DND-41 (cell line): ENCODE results near the gene PLXNA4.

ENCODE experiments used
- EZH2 ChIP-seq: IDR thresholded peaks from 3 replicates; pipeline ENCODE4 v1.6.1; 2012; ENCODE audit warnings: borderline replicate concordance, low read depth, mild to moderate bottlenecking, moderate library complexity, low read length, inconsistent platforms; ENCODE audit not compliant: severe bottlenecking
- TF ChIP-seq, protein P1 (sequence below): IDR thresholded peaks from 2 replicates; pipeline ENCODE4 v1.5.1; 2012; ENCODE audit warnings: borderline replicate concordance, low read length, moderate library complexity, mild to moderate bottlenecking; ENCODE audit not compliant: poor library complexity, severe bottlenecking; ENCODE audit errors: extremely low read depth

DNA sequence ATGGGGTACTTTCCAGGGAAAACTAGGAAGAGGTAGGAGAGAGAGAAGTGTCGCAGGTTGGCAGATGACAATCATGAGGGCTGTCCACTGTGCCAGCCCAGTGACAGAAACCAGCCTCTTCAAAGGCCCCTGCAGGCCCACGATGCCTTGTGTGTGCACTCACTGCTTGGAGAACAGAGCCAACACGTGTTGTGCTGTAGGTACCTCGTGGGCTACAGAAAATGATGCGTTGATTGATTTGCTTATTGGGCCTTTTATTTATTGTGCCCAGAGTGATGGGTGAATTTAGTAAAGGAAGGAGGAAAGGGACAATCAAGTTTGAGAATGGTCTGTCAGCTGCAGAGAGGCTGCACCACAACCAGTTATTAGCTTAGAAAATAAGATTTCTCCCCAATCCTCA lies 215.1 kb downstream of the PLXNA4 start:
- TF ChIP-seq EZH2 = no peak
- TF ChIP-seq, protein P1, sequence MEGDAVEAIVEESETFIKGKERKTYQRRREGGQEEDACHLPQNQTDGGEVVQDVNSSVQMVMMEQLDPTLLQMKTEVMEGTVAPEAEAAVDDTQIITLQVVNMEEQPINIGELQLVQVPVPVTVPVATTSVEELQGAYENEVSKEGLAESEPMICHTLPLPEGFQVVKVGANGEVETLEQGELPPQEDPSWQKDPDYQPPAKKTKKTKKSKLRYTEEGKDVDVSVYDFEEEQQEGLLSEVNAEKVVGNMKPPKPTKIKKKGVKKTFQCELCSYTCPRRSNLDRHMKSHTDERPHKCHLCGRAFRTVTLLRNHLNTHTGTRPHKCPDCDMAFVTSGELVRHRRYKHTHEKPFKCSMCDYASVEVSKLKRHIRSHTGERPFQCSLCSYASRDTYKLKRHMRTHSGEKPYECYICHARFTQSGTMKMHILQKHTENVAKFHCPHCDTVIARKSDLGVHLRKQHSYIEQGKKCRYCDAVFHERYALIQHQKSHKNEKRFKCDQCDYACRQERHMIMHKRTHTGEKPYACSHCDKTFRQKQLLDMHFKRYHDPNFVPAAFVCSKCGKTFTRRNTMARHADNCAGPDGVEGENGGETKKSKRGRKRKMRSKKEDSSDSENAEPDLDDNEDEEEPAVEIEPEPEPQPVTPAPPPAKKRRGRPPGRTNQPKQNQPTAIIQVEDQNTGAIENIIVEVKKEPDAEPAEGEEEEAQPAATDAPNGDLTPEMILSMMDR = no peak
